Measurements from ENCODE around the gene NAALADL2. TPM values are rescaled to one million over a fixed set of nuclear protein-coding genes. Genes with fewer than 3 reads are reported as not detected.
"Not testable (repeated sequence)": the region's sequence is repeated elsewhere in the genome, so short reads cannot be mapped to it uniquely, and the experiment has no call there.

NAALADL2 gene
- total RNA-seq, 1 donor from 2014 or later: 2.9 TPM

DNA sequence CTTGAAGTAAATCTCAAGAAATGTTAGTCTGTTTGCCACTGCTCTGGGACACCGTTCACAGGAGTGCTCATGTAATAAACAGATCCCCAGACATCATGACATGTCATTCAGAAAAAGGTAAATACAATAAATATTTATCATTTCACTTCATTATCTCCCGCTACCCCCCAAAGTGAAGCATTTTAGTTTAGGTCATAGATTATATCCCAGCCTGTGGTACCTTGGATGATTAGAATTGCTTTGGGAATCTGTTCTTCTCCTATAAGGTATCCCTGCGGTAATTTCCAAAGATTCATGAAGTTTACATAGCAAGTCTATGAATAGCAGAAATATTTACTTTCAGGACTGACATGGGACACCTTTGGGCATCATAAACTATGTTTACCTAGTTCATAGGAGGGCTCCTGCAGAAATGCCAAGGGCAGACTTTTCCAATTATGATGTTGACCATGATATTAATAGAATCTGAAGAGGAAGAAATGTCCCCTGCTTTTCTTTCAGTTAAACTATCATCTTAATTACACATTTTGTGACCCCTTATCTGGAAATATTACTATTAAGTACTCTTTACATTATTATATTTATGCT is 268.0 kb downstream of the NAALADL2 start:
- Histone ChIP-seq H3K4me3 (ENCODE audit: low read depth, low read length) (no peak overlapping the region), H3K36me3 (ENCODE audit: control insufficient read depth, insufficient read depth, low read length) (no peaks in the 10 kb centered on the region), H3K27me3 (ENCODE audit: control insufficient read depth, insufficient read depth, low read length) (no peaks in the 10 kb centered on the region)
- TF ChIP-seq, protein P1, sequence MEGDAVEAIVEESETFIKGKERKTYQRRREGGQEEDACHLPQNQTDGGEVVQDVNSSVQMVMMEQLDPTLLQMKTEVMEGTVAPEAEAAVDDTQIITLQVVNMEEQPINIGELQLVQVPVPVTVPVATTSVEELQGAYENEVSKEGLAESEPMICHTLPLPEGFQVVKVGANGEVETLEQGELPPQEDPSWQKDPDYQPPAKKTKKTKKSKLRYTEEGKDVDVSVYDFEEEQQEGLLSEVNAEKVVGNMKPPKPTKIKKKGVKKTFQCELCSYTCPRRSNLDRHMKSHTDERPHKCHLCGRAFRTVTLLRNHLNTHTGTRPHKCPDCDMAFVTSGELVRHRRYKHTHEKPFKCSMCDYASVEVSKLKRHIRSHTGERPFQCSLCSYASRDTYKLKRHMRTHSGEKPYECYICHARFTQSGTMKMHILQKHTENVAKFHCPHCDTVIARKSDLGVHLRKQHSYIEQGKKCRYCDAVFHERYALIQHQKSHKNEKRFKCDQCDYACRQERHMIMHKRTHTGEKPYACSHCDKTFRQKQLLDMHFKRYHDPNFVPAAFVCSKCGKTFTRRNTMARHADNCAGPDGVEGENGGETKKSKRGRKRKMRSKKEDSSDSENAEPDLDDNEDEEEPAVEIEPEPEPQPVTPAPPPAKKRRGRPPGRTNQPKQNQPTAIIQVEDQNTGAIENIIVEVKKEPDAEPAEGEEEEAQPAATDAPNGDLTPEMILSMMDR (IDR thresholded peaks at IDR 0.05; ENCODE audit: insufficient read depth, low read length, poor library complexity, severe bottlenecking): no peak
- DNase-seq (ENCODE audit: low read depth): no peak

GRCh38 chr3:175129126-175129525 is 270.0 kb downstream of the NAALADL2 start:
- Histone ChIP-seq H3K4me3 (ENCODE audit: low read depth, low read length) (no peak overlapping the region), H3K27me3 (ENCODE audit: control insufficient read depth, insufficient read depth, low read length) (no peaks in the 10 kb centered on the region), H3K36me3 (ENCODE audit: control insufficient read depth, insufficient read depth, low read length) (no peaks in the 10 kb centered on the region)
- TF ChIP-seq, protein P1 (IDR thresholded peaks at IDR 0.05; ENCODE audit: insufficient read depth, low read length, poor library complexity, severe bottlenecking): no peak
- no peak for DNase-seq (ENCODE audit: low read depth)

- Histone ChIP-seq H3K27me3 (ENCODE audit: control insufficient read depth, insufficient read depth, low read length) (no peaks in the 10 kb centered on the region), H3K4me3 (ENCODE audit: low read depth, low read length) (no peak overlapping the region), H3K36me3 (ENCODE audit: control insufficient read depth, insufficient read depth, low read length) (no peaks in the 10 kb centered on the region)
- DNase-seq (ENCODE audit: low read depth): no peak
- TF ChIP-seq, protein P1 (IDR thresholded peaks at IDR 0.05; ENCODE audit: insufficient read depth, low read length, poor library complexity, severe bottlenecking): no peak
These were observed 270.4 kb downstream of the NAALADL2 start for GRCh38 chr3:175129571-175129970.

- not testable (repeated sequence) for H3K36me3 ChIP-seq (ENCODE audit: control insufficient read depth, insufficient read depth, low read length); H3K27me3 ChIP-seq (ENCODE audit: control insufficient read depth, insufficient read depth, low read length); H3K4me3 ChIP-seq (ENCODE audit: low read depth, low read length); DNase-seq (ENCODE audit: low read depth)
These were observed 272.7 kb downstream of the NAALADL2 start for GRCh38 chr3:175131866-175132265.

- H3K27me3 ChIP-seq (ENCODE audit: control insufficient read depth, insufficient read depth, low read length); DNase-seq (ENCODE audit: low read depth); H3K36me3 ChIP-seq (ENCODE audit: control insufficient read depth, insufficient read depth, low read length); H3K4me3 ChIP-seq (ENCODE audit: low read depth, low read length): not testable (repeated sequence)
These were observed 273.6 kb downstream of the NAALADL2 start for GRCh38 chr3:175132706-175133105.

DNA sequence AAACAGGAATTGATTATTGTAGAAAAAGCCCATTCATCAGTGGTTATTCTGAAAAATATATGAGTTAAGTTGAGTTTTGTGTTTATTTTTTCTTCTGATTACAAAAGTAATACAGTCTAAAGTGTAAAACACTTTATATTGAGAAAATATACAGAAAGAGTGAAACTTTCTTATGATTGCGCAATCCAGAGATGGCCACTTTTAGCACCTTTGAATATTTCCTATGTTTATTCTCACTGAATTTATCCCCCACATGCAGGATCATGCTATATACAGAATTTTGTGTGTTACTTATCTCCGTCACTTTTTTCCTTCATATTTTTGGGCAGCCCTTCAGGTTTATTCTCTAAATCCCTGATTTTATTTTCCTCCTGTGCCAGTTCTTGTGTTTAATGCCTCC is 285.2 kb downstream of the NAALADL2 start:
- Histone ChIP-seq H3K27me3 (ENCODE audit: control insufficient read depth, insufficient read depth, low read length) (no peaks in the 10 kb centered on the region), H3K4me3 (ENCODE audit: low read depth, low read length) (no peak overlapping the region), H3K36me3 (ENCODE audit: control insufficient read depth, insufficient read depth, low read length) (no peaks in the 10 kb centered on the region)
- DNase-seq (ENCODE audit: low read depth): no peak
- TF ChIP-seq, protein P1 (IDR thresholded peaks at IDR 0.05; ENCODE audit: insufficient read depth, low read length, poor library complexity, severe bottlenecking): no peak

DNA sequence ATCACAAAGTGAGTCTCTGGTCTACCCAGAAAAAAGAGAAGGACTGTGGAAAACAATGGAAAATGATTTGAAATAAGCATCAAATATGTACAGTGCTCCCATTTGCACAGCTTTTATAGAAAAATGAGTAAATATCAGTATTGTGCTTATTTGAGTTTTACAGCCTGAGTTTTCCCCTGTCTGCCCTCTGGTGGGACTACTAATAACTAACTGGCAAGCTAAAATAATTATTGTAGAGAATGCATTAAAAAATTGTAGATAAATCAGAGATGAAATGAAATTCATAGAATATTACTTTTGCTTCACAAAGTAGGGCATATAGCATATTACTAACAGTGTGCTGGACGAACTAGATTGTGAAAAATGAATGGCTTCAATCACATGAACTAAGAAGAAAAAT is 287.1 kb downstream of the NAALADL2 start:
- no peak for DNase-seq (ENCODE audit: low read depth)
- TF ChIP-seq, protein P1 (IDR thresholded peaks at IDR 0.05; ENCODE audit: insufficient read depth, low read length, poor library complexity, severe bottlenecking): no peak

More for the DNA sequence above, 287.1 kb downstream of the NAALADL2 start:
- H3K4me3 ChIP-seq (ENCODE audit: low read depth, low read length): no peak overlapping the region
- no peaks in the 10 kb centered on the region for H3K27me3 ChIP-seq (ENCODE audit: control insufficient read depth, insufficient read depth, low read length)
- no peaks in the 10 kb centered on the region for H3K36me3 ChIP-seq (ENCODE audit: control insufficient read depth, insufficient read depth, low read length)

Data from kidney epithelial cell (primary cell).